GM18511 (cell line): ENCODE data around the gene ANKIB1.
"Not testable (repeated sequence)": the region's sequence is repeated elsewhere in the genome, so short reads cannot be mapped to it uniquely, and the experiment has no call there.

Experiments
- ATAC-seq: cut with Tn5 transposase; IDR thresholded peaks from one replicate; pipeline ENCODE4 v1.9.1; 2021; ENCODE audit warnings: mild to moderate bottlenecking, moderate library complexity; ENCODE audit not compliant: unreplicated experiment

The ANKIB1 gene

DNA sequence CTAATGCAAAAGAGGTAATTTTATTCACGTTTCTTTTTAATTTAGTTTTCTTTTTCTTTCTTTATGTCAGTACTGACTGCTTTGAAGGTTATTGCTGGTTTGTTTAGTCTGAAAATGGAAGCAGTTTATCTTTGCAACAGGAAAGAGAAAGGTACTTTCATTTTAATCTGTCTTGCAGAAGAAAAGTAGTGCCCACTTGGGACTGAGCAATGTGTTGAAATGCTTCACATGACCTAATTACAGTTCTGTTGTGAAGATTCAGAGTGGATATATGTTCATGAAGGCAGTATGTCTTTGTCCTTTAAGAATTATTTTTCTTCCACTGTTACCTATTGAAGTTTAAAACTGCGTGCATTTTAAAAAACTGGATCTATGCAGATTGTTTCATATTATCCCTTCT, 80.1 kb downstream of the ANKIB1 start:
- ATAC-seq: no peak

DNA sequence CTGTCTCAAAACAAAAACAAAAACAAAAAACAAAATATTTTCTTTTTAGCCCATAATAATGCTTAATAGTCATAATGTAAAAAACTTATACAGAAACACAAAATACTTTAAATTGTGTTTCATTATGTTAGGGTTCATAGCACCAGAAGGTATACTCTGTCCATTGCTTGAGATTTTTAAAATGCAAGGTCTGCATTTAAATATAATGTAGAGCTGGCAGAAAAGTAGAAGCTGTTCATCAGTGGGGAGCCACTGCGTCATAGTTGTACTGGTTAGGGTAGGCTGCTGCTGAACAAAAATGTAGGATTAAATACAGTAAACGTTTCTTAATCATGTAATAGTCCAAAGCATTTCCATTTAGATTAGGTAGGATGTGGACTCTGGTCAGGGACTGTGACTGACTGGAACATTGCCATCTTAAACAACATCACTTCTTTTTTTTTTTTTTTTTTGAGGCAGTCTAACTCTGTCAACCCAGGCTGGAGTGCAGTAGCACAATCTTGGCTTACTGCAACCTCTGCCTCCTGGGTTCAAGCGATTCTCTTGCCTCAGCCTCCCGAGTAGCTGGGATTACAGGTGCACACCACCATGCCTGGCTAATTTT, 85.2 kb downstream of the ANKIB1 start:
- no peak for ATAC-seq

GRCh38 chr7:92331508-92331907, 85.7 kb downstream of the ANKIB1 start:
- no peak for ATAC-seq

DNA sequence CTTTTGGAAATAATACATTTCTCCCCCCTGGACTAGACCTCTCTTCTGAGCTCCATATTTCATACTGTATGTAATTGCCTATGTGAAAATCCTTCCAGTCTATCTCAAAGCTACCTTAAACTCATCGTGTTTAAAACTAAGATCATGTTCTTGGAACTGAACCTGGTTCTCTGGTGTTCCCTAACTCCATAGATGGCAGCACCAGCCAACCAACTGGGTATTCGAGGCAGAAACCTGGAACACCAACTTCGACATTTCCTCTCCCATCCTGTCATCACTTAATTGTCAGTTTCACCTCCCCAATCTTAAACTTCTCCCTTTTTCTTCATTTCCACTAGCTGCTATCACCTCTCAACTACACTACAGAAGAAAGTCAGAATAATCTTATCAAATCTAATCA, 87.0 kb downstream of the ANKIB1 start:
- no peak for ATAC-seq

DNA sequence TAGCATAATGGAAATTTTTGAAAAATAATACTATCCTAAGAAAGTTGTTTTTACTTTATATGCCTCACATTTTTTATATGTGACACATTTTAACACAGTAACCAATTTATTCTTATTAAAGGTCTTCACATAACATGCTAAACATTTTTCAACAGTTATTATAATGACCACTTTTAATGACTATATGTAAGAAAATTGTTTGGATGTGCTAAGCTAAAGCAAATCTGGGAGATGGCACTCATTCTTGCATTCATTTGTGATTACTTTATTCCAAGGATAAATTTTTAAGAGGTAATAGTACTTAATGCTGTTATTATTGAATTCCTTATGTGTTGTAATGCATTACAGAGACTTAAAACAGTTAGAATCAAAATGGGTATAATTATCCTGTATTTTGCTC, 88.1 kb downstream of the ANKIB1 start:
- no peak for ATAC-seq

DNA sequence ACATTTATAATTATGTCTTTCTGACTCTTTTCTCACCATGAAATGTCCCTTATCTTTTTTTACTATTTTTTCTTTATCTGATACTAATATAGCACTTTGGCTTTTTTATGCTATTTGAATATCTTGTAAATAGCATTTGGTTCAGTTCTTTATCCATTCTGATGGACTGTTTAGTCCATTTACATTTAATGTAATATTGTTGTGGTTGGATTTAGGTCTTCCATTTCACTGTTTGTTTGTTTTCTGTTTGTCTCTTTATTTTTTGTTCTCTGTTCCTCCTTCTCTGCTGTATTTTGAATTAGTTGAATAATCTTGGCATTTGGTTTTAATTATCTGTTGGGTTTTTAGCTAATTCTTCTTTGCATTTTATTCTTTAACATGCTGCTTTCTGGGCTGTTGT, 89.8 kb downstream of the ANKIB1 start:
- ATAC-seq: no peak

- ATAC-seq: no peak
Measured at GRCh38 chr7:92336662-92337340, 91.0 kb downstream of the ANKIB1 start.

- ATAC-seq: no peak
Measured at GRCh38 chr7:92340016-92340415, 94.2 kb downstream of the ANKIB1 start.

GRCh38 chr7:92343714-92344113, 97.9 kb downstream of the ANKIB1 start:
- ATAC-seq: no peak

DNA sequence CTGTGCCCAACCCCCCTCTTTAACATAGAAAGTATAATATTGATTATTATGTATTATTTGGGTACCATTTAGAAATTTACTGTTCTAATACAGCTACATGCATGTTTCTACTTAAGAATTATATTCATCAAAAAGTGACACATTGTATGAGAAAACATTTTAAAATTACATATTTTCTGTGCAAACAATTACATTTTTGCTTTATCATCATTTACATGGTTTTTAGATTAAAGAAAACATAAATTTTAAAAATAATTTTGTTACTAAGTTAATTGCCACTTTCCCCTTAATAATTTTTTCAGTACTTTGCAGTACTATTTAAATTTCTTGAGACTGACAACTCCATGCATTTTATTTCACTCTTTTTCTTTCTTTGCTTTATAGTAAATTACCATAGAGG, 106.2 kb downstream of the ANKIB1 start:
- no peak for ATAC-seq

DNA sequence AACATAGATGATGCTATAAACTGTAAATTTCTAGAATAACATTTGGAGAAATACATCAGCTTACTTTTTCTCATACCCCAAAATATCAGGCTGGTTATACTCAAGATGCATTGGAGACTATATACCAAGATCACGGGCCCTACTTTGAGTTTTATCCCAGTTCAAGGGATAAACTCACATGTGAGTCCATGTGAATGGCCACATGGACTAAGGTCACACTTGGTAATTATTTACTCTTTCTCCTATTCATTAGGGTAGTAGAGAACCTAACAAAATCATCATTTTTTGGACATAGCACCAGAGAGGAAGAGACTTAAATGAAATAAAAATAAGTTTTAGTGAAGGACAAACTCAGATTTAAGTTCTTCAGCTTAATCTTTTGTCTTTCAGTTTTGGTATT, 108.4 kb downstream of the ANKIB1 start:
- ATAC-seq: no peak

DNA sequence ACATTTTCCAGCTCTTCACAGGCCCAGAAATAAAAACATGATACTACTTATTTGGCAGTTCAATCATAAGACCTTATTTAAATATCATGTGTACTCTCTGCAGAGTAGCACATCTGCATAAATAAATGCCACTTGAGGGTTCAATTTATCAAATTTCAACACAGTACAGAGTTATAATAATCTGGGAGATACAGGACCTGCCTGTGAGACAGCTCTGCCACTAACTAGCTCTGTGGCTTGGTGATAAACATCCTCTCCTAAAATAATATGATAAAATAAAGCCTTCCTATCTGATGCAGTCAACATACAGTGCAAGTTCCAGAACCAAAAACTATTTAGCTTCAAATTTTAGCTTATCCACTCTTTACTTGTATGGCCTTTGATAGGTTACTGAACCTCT, 110.6 kb downstream of the ANKIB1 start:
- ATAC-seq: no peak

DNA sequence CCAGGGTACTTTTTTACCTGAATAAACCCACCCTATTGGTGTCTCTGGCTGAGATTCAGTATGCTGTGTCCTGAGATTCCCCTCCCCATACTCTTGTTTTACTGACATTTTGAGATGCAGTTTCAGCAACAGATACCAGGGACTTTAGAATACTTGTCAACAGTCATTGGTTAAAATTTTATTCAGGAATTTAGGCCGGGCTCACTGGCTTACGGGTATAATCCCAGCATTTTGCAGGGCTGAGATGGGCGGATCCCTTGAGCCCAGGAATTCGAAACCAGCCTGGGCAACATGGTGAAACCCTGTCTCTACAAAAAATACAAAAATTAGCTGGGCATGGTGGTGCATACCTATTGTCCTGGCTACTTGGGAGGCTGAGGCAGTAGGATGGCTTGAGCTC, 111.5 kb downstream of the ANKIB1 start:
- no peak for ATAC-seq

DNA sequence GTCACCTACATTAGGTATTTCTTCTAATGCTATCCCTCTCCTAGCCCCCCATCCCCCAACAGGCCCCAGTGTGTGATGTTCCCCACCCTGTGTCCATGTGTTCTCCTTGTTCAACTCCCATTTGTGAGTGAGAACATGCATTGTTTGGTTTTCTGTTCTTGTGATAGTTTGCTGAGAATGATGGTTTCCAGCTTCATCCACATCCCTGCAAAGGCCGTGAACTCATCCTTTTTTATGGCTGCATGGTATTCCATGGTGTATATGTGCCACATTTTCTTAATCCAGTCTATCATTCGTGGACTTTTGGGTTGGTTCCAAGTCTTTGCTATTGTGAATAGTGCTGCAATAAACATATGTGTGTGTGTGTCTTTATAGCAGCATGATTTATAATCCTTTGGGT, 113.4 kb downstream of the ANKIB1 start:
- ATAC-seq: not testable (repeated sequence)

- ATAC-seq: no peak
Measured at GRCh38 chr7:92359801-92360200, 114.0 kb downstream of the ANKIB1 start.

DNA sequence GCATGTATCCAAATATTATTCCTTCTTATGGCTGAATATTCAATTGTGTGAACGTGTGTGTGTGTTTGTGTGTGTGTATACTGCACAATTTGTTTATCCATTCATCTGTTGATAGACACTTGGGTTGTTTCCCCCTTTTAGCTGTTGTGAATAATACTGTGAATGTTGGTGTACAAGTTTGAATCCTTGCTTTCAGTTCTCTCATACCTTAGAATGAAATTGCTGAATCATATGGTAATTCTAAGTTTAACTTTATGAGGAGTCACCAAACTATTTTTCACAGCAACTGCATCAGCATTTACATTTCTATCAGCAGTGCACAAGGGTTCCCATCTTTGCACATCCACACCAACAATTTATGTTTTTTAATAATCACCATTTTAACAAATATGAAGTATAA, 114.6 kb downstream of the ANKIB1 start:
- ATAC-seq: no peak

- no peak for ATAC-seq
Measured at GRCh38 chr7:92362131-92362530, 116.4 kb downstream of the ANKIB1 start.

- ATAC-seq: no peak
Measured at GRCh38 chr7:92366730-92367129, 121.0 kb downstream of the ANKIB1 start.

DNA sequence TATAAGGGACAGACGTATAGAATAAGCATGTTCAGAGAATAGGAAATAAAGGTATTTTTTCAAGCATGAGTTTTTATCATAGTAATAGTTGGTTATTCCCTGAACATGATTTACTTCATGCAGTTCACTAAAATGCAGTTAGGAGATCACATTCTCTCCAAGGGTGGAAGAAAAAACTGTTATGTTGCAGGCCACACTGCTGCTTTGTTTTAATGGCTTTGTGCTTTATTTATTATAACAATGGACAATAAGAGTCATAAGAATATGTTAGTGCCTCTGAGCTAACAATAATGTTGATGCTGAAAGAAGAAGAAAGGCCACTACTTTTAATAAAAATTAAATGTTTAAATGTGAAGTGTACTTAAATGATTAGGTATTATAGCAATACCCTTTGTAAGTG, 123.0 kb downstream of the ANKIB1 start:
- no peak for ATAC-seq

DNA sequence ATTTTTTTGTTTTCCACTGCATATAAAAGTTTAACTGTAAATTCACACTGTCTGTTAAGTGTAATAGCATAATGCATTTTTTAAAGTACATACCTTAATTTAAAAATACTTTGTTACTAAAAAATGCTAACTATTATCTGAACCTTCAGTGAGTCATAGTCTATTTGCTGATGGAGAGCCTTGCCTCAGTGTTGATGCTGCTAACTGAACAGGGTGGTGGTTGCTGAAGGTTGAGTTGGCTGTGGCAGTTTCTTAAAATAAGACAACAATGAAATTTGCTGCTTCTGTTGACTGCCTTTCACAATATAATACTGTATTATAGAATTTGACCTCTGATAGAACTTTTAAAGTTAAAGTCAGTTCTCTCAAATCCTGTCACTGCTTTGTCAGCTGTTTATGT, 129.2 kb downstream of the ANKIB1 start:
- no peak for ATAC-seq

GRCh38 chr7:92391071-92391470, 145.3 kb downstream of the ANKIB1 start:
- no peak for ATAC-seq

DNA sequence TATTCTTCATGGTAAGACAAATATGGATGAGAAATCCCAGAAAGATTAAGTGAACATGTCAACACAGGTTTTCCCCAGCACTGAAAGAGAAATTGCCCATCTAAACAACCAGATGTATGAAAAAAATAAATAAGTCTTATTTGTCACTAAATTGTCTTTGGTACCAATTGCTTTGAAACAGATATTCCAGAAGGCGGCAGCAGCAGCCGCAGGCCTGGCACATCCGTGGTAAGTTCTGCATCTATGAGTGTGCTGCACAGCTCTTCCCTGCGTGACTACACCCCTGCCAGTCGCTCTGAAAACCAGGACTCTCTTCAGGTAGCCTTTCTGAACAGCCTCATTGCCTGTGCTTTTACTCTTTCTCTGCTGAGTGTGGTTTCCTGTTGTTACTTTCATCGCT, 151.8 kb downstream of the ANKIB1 start:
- ATAC-seq: no peak

DNA sequence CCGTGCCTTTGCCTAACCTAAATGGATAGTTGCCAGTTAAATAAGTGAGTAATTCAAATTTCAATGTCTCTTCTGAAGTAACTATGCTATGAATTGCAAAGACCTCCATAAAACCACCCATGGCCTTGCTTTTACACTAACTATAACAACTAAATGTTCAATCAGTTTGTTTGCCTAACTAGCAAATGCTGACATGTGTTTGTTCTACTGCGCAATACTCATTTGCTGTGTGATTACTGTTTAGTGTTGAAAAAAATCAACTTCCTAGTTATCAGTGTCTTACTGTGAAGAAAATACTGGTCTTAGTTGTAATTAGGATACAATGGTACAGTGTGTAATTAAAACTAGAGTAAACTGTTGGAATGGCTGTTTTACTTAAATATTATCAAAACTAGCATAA, 154.2 kb downstream of the ANKIB1 start:
- no peak for ATAC-seq
